GM19455 (cell line): Measurements from ENCODE around the gene TAF1A.

Experiments
- ATAC-seq: cut with Tn5 transposase; IDR thresholded peaks from one replicate; pipeline ENCODE4 v1.9.1; 2021; ENCODE audit not compliant: unreplicated experiment

Gene TAF1A

DNA sequence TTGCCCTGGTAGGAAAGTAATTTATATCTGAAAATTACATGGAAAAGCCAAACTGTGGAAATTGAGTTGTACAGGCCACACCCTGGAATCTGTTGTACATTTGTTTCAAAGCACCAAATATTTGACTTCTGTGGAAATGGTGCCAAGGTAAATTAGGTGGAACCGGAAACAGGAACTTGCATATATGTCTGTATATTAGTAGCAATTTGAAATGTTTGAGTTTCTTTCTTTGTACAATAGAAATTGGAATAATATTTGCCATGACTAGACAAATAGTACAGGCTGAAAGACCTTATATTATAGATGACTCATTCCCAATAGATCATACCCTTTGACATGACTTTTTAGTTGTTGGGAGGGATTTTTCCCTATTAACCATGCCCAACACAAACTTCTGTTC is 10.5 kb upstream of the TAF1A start:
- ATAC-seq: no peak

- no peak for ATAC-seq
Observed at GRCh38 chr1:222596696-222597095, 7.0 kb upstream of the TAF1A start.

DNA sequence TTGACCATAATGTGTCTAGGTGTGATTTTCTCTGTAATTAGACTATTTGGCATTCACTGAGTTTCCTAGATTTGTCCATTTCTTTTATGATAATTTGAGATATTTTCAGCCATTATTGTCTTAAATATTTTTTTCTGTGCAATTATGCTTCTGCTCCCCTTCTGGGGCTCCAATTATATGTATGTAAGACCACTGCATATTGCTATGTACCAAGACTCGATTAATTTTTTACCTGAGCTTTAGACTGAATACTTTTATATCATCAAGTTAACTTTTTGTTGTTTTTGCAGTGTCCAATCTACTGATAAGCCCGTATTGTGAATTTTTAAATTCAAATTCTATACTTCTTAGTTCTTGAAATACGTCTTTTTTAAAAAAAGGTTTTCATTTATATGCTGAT is 5.1 kb upstream of the TAF1A start:
- ATAC-seq: no peak

DNA sequence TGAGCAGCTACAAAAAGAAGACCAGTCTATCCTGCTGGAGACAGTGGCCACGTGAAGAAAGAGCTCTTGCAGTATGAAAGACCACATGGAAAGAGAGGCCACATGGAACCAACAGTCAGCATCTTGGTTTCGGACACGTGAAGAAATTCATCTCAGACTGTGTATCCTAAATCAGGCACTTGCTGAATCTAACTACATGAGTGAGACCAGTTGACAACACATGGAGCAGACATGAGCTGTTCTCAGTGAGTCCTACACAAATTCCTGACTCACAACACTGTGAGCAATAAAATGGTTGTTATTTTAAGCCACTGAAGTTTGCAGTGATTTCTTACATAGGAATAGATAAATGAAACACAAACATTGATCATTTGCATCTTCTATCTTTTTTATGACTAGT is 2.4 kb upstream of the TAF1A start:
- ATAC-seq: no peak

DNA sequence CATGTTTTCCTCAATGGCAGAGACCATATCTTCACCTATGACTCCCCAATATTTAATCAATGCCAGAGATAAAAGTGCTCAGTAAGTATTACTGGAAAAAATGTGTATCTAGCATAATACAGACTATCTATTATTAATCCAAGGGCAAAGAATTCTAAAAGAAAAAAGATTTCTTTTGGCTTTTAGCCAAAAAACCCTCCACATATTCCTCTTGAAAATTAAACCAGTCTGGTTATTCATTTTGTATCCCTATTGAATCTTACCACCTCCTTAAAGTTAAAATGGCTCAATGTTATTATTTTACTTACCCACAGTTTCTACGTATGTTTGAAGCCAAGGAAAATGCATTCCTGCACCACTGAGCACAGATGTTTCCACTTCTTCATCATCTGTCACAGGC is 1.6 kb downstream of the TAF1A start:
- no peak for ATAC-seq

DNA sequence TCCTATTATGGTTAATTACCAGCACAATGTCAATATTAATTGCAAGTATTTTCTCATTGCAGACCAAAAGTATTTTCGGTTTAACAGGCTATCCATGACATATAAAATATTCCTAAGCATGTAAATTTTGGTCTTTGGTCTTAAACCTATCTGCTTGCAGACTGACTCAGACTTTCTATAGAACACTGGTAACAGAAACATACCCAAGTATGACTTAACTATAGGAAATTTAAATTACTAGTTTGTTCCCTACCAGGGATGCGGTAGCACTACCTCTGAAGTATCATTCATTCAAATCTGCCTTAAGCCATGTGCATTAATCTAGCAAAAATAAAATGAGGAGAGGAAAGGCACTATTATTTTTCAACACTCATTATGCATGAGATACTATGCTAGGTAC is 2.9 kb downstream of the TAF1A start:
- no peak for ATAC-seq

DNA sequence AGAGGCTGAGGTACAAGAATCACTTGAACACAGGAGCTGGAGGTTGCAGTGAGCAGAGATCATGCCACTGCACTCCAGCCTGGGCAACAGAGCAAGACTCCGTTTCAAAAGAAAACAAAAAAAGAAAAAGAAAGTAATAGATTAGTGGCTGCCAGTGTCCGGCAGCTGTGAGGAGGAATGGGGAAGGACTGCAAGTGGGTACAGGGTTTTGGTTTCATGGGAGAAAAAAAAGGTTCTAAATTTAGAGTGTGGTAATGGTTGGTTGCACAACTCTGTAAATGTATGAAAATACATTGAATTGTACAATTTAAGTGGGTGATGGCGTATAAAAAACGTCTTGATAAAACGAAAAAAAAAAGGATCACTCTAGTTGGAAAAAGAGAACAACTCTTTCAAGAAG is 6.7 kb downstream of the TAF1A start:
- peak; percentile 89 for ATAC-seq

GRCh38 chr1:222582099-222582774 is 7.5 kb downstream of the TAF1A start:
- ATAC-seq: no peak

- ATAC-seq: no peak
Observed at GRCh38 chr1:222579316-222579715, 10.4 kb downstream of the TAF1A start.

GRCh38 chr1:222570837-222571236 is 18.9 kb downstream of the TAF1A start:
- no peak for ATAC-seq

DNA sequence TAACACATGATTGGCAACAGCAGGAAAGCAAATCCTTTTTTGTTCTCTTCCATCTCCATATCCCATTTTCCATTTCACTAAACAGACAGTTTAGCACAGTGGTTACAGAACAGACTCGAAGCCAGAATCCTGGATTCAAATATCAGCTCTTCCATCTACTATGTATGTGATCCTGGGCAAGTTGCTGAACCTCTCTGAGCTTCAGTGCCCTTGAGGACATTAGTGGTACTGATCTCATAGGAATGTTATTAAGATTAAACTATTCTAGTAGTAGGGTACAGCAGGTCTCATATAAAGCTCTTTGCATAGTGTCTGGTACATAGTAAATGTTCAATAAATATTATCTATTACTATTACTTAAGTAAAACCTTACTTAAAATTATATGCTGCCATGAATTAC is 28.1 kb downstream of the TAF1A start:
- no peak for ATAC-seq

DNA sequence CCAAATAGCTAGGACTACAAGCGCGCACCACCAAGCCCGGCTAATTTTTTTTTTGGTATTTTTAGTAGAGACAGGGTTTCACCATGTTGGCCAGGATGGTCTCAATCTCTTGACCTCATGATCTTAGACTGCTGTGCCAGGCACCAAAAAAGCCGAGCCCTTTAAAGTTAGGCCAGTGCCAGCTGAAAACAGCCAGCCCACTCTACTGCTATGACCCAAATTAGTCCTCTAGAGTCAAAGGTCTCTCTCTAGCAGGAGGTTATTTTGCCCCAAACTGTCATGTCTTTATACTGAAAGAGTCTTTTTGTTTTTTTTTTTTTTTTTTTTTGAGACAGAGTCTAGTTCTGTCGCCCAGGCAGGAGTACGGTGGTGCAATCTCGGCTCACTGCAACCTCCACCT is 32.2 kb downstream of the TAF1A start:
- ATAC-seq: no peak

DNA sequence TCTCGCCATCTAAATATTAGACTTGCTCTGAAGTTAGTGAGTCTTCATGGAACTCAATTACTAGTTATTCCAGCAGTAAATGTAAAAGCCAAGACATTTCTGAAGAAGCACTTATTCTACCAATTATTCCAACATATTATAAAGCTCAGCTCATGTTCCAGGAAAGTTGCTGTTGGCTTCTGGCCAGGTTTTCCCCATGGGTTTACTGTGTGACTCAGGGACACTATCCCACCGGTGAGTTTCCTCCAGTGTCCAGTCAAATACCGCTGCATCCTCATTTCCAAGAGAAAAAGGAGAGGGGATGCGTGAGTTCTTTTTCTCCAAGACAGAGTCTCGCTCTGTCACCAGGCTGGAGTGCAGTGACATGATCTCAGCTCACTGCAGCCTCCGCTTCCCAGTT is 32.6 kb downstream of the TAF1A start:
- no peak for ATAC-seq

GRCh38 chr1:222555992-222556615 is 33.6 kb downstream of the TAF1A start:
- no peak for ATAC-seq

DNA sequence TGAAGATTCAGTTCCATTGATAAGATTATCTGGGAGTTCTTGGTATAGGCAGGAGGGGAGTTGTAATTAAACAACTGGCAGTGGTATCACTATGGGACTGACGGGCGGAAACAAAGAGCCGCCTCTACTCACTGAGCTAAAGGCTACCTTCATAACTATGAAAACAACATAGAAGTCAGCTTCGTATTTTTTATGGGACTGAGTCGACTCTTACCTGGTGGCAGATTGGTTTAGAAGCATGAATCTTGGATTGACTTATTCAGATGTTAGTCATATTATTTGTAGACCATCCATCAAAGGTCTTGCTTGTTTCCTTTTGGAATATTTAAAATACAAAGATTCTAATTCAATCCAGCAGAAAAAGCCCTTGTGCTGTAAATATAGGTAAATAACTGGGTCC is 35.6 kb downstream of the TAF1A start:
- no peak for ATAC-seq

GRCh38 chr1:222552882-222553281 is 36.9 kb downstream of the TAF1A start:
- no peak for ATAC-seq

- ATAC-seq: no peak
Observed at GRCh38 chr1:222547944-222548671, 41.6 kb downstream of the TAF1A start, which contains the start of gene HHIPL2. TSS of gene HHIPL2 (minus strand) at chr1:222548104. CDS start at chr1:222548044, 60 bp downstream.

GRCh38 chr1:222547260-222547614 is 42.5 kb downstream of the TAF1A start:
- ATAC-seq: no peak

GRCh38 chr1:222546548-222547259 is 43.0 kb downstream of the TAF1A start:
- ATAC-seq: no peak

DNA sequence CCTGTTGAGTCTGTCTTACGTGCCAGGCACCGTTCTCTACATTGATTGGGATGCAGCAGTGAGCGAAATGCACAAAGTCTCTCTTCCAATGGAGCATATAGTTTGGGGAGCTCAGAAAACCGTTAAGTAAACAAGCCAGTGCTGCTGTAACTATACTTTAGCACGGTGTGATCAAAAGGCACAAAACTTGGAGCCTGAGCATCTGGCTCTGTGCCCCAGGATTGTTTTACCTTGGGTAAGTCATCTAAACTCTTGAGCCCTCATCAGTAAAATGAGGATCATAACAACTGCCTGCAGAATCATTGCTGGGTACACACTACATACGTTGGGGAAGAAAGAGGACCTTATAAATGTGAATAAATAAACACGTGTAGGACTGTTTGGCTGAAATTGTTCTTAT is 43.6 kb downstream of the TAF1A start:
- ATAC-seq: no peak

- no peak for ATAC-seq
Observed at GRCh38 chr1:222543817-222544216, 45.9 kb downstream of the TAF1A start.

- no peak for ATAC-seq
Observed at GRCh38 chr1:222540598-222540995, 49.1 kb downstream of the TAF1A start.
